Measurements from ENCODE around the gene MDP1.

Gene MDP1

DNA sequence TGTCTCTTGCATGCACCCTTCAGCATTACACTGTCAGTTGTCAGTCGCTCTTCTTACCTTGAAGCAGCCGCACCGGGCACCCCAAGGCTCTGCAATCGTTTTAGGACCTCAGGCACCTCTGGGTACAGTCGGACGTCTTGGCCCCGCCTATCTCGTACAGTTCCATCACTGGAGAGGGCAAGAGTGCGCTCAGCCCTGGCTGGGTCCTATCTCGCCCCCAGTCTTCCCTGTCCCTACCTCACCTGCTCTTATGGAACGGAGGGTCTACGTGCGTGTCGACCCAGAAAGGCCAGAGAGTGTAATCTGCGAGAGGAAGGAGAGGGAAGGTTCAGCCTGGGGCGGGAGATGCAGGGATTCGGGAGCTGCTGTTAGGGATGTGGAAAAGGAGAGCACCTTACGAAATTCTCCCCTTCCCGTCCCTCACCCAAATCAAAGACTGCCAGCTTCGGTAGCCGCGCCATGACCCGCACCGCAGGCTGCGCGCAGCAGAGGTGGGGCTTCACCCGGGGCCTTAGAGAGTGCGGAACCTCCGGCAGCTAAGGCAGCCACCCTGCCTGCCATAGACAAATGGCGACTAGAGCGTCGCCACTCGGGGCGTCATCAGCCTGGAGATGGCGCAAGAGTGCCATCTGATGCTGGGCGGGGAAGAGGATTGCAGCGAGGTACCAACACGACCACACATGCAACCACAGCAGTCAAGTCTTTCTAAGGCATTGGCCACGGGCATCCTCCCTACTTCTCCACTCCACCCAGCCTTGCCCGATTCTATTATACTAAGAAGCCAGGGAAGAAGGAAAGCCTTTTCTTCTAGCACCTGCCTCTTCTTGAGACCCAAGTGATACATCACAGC lies at the start of gene MDP1:
Gene MDP1 (minus strand): TSS at position 572 of the 850 bp plus-strand sequence. CDS start 111 bp downstream, at position 461.
- DNase-seq (ENCODE audit: extremely low spot score): peak; percentile 91
- TF ChIP-seq, protein P1, sequence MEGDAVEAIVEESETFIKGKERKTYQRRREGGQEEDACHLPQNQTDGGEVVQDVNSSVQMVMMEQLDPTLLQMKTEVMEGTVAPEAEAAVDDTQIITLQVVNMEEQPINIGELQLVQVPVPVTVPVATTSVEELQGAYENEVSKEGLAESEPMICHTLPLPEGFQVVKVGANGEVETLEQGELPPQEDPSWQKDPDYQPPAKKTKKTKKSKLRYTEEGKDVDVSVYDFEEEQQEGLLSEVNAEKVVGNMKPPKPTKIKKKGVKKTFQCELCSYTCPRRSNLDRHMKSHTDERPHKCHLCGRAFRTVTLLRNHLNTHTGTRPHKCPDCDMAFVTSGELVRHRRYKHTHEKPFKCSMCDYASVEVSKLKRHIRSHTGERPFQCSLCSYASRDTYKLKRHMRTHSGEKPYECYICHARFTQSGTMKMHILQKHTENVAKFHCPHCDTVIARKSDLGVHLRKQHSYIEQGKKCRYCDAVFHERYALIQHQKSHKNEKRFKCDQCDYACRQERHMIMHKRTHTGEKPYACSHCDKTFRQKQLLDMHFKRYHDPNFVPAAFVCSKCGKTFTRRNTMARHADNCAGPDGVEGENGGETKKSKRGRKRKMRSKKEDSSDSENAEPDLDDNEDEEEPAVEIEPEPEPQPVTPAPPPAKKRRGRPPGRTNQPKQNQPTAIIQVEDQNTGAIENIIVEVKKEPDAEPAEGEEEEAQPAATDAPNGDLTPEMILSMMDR (IDR thresholded peaks at IDR 0.05; ENCODE audit: control extremely low read depth, extremely low read depth, low read depth, missing control alignments): peak; percentile 97
- CTCF ChIA-PET: interaction anchor here (0.7 to 5.2 kb wide), 37 partner anchors 9 to 216 kb away, joined by 3 to 42 read pairs (median 7); partner anchors contain the start of genes CIDEB, DHRS1, GMPR2 and IPO4
- POLR2A ChIA-PET: interaction anchor here (0.6 to 0.9 kb wide), 4 partner anchors 15 to 279 kb away, joined by 3 to 6 read pairs (median 4); partner anchors contain the start of gene TINF2

DNA sequence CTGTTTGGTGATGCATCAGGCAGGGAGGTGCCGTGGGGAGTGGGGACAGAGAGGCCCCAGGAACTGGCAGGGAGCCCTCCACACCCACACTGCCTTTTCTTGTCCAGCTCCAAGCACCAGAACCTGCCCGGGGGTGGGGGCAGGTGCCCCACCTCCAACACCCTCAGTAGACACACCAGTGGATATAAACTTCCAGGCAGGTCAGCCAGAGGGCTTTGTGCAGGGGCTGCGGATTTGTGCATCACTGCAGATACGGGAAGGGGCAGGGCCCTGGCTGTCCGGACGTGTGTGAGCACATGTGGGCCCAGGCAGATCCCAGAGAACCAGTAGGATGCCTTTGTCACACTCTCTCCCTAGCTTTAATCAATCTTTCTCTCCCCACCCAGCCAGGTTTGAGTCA lies 48.4 kb upstream of the MDP1 start:
- DNase-seq (ENCODE audit: extremely low spot score): no peak
- POLR2A ChIA-PET: no interaction called here
- TF ChIP-seq, protein P1 (IDR thresholded peaks at IDR 0.05; ENCODE audit: control extremely low read depth, extremely low read depth, low read depth, missing control alignments): no peak
- CTCF ChIA-PET: interaction anchor here (3.7 to 9.2 kb wide), 2 partner anchors 33 to 44 kb away, joined by 13 to 67 read pairs; partner anchors contain the start of genes CIDEB and LTB4R2

DNA sequence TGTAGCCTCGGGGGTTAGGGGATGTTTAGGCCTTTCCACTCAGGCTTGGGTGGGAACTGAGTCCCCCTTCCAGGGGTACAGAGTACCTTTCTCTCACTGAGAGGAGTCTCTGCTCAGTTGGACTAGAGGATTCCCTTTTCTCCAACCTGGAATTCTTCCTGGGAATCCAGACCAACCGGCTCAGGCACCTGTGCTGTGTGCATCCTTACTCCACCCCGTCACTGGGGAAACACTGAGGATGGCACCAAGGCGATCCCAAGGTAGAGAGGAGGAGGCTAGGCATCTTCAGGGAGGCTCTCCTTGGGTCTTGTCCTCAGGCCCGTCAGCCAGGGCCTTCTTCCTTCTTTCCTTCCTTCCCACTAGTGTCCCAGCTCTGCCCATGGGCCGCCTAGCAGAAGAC lies 48.0 kb upstream of the MDP1 start:
- ChIA-PET CTCF (interaction anchor here (1.1 to 9.2 kb wide), 4 partner anchors 12 to 44 kb away, joined by 3 to 67 read pairs (median 12); partner anchors contain the start of genes CIDEB, LTB4R2 and TINF2), POLR2A (no interaction called here)
- TF ChIP-seq, protein P1 (IDR thresholded peaks at IDR 0.05; ENCODE audit: control extremely low read depth, extremely low read depth, low read depth, missing control alignments): no peak
- no peak for DNase-seq (ENCODE audit: extremely low spot score)

DNA sequence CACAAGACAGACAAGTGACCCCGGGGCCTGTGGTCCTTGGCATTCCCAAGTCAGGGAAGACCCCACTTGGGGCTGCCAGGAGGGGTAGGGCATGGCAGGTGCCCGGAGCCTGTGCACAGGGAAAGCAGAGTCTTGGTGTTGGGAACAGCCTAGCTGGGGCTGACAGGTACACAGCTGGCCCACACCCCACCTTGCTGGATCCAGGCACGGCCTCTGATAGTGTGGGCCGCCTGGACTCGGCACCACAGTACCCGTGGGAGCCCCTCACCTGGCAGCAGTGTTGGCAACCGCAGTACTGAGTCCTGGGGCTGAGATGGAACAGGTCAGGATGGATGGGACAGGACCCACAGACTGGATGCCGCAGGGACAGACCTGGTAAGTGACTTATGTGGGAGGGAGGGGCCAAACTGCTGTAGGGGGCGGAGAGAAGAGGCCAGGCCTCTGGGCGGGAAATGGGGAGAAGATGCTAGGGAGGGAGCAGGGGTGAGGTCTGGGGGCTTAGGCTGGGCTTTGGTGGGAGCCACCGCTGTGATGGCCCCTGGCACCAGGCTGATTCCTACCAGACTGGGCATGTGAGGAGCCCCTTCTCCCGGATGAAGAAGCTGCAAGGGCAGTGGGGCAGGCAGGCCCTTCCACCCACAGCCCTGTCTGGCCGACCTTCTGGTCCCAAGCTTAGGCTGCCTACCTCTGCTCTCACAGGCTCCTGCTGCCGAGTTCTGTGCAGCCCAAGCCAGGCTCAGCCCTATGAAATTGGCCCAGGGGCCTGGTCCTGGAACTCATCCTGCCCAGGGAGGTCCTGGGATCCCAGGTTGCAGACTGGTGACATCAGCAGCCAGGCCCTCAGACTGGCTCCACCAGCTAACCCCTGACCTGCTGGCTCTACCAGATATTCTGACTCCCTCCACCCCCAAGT lies 47.2 kb upstream of the MDP1 start, which contains the start of gene TGM1:
Gene TGM1 (minus strand): TSS at position 357 of the 913 bp plus-strand sequence. CDS start 825 bp downstream, outside the sequence.
- TF ChIP-seq, protein P1 (IDR thresholded peaks at IDR 0.05; ENCODE audit: control extremely low read depth, extremely low read depth, low read depth, missing control alignments): no peak
- CTCF ChIA-PET: interaction anchor here (1.1 to 9.2 kb wide), 6 partner anchors 8 to 45 kb away, joined by 3 to 67 read pairs (median 11); partner anchors contain the start of genes CIDEB, LTB4R2, RABGGTA and TINF2
- POLR2A ChIA-PET: interaction anchor here (0.9 kb wide), 1 partner anchor 27 kb away, joined by 3 read pairs; no protein-coding TSS in a partner anchor
- no peak for DNase-seq (ENCODE audit: extremely low spot score)

DNA sequence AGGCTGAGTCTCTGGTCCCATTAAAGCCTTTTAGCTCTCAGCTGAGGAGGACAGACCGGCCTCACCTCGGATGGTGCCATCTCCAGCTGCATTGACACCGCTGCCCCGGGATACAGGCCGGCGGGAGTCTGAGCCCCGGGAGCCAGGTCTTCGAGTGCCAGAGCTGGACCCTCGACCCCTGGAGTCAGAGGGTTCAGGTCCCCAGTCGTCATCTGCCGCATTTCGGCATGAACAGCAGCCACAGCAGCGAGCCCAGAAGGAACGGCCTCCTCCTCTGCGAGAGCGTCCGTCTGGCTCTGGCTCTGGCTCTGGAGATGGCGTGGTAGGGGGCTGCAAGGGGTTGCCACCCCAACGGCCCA lies 46.1 kb upstream of the MDP1 start:
- CTCF ChIA-PET: interaction anchor here (1.3 to 2.8 kb wide), 4 partner anchors 9 to 35 kb away, joined by 4 to 12 read pairs (median 10); partner anchors contain the start of genes RABGGTA and TINF2
- POLR2A ChIA-PET: interaction anchor here (0.8 to 2.0 kb wide), 3 partner anchors 8 to 10 kb away, joined by 3 to 6 read pairs (median 5); partner anchors contain the start of gene RABGGTA

More for the DNA sequence above, 46.1 kb upstream of the MDP1 start:
- TF ChIP-seq, protein P1 (IDR thresholded peaks at IDR 0.05; ENCODE audit: control extremely low read depth, extremely low read depth, low read depth, missing control alignments): no peak
- DNase-seq (ENCODE audit: extremely low spot score): no peak
